Loucy (cell line): ENCODE measurements around the gene RBM19.

ENCODE experiments used
- H2AFZ ChIP-seq: fragments of 200-600 bp; sonication (generic); 2 replicates; pipeline ENCODE4 v1.6.0; 2016; ENCODE audit warnings: antibody characterized with exemption, mild to moderate bottlenecking, low read length, moderate library complexity
- H3F3A ChIP-seq: fragments of 200-600 bp; 2 replicates; pipeline ENCODE4 v1.6.0; 2016; ENCODE audit warnings: antibody characterized with exemption, low read depth, mild to moderate bottlenecking
- H3K27me3 ChIP-seq: fragments of 200-600 bp; sonication (generic); 2 replicates; pipeline ENCODE4 v1.6.1; 2014; ENCODE audit warnings: low read length, mild to moderate bottlenecking; ENCODE audit not compliant: insufficient read depth, poor library complexity, severe bottlenecking
- H3K36me3 ChIP-seq: fragments of 200-600 bp; sonication (generic); 2 replicates; pipeline ENCODE4 v1.6.1; 2016; ENCODE audit warnings: low read length; ENCODE audit not compliant: insufficient read depth
- H3K4me1 ChIP-seq: fragments of 200-600 bp; sonication (generic); 2 replicates; pipeline ENCODE4 v1.5.1; 2014; ENCODE audit warnings: low read length, mild to moderate bottlenecking; ENCODE audit not compliant: insufficient read depth, poor library complexity, severe bottlenecking
- H3K4me2 ChIP-seq: fragments of 200-600 bp; sonication (generic); 2 replicates; pipeline ENCODE4 v1.6.0; 2014; ENCODE audit warnings: antibody characterized with exemption, low read length, low read depth, mild to moderate bottlenecking; ENCODE audit not compliant: poor library complexity, severe bottlenecking
- H3K4me3 ChIP-seq: fragments of 200-600 bp; sonication (generic); 2 replicates; pipeline ENCODE4 v1.5.1; 2014; ENCODE audit warnings: low read length, mild to moderate bottlenecking, mixed read lengths; ENCODE audit not compliant: poor library complexity, severe bottlenecking
- H3K79me2 ChIP-seq: fragments of 200-600 bp; sonication (generic); 2 replicates; pipeline ENCODE4 v1.6.1; 2014; ENCODE audit warnings: low read length; ENCODE audit not compliant: insufficient read depth
- H3K9ac ChIP-seq: fragments of 200-600 bp; sonication (generic); 2 replicates; pipeline ENCODE4 v1.6.0; 2014; ENCODE audit warnings: mild to moderate bottlenecking, low read depth, low read length, moderate library complexity; ENCODE audit not compliant: poor library complexity, severe bottlenecking
- H3K9me2 ChIP-seq: fragments of 200-600 bp; sonication (generic); replicated peaks from 2 replicates; pipeline ENCODE4 v1.6.1; 2016; ENCODE audit warnings: low read depth, low read length, mixed read lengths
- H3K9me3 ChIP-seq: fragments of 200-600 bp; sonication (generic); 2 replicates; pipeline ENCODE4 v1.6.1; 2014; ENCODE audit warnings: mild to moderate bottlenecking, antibody characterized with exemption, low read length, low read depth; ENCODE audit not compliant: insufficient read depth
- H4K20me1 ChIP-seq: fragments of 200-600 bp; sonication (generic); 2 replicates; pipeline ENCODE4 v1.6.0; 2014; ENCODE audit warnings: antibody characterized with exemption, low read length, mild to moderate bottlenecking; ENCODE audit not compliant: insufficient read depth, poor library complexity, severe bottlenecking
- CTCF ChIP-seq: fragments of 200-600 bp; sonication (generic); conservative IDR thresholded peaks from 2 replicates; pipeline ENCODE4 v1.5.1; 2014; ENCODE audit warnings: mild to moderate bottlenecking, antibody characterized with exemption, low read length
- EZH2phosphoT487 ChIP-seq: fragments of 200-600 bp; IDR thresholded peaks from 2 replicates; pipeline ENCODE4 v1.6.1; 2018; ENCODE audit warnings: antibody characterized with exemption, mild to moderate bottlenecking, moderate library complexity, borderline replicate concordance

The RBM19 gene

GRCh38 chr12:113860059-113860820 lies 105.9 kb downstream of the RBM19 start:
- H3K4me1 ChIP-seq = peaks cover 9% of the 10 kb centered on the region
- TF ChIP-seq EZH2phosphoT487 (no peak), CTCF (0 out of 2 replicates have a peak, but pooled peaks have one; percentile 13)
- H4K20me1 ChIP-seq = no peaks in the 10 kb centered on the region
- no peak overlapping the region for H2AFZ ChIP-seq
- H3K4me3 ChIP-seq = no peak overlapping the region
- H3K9ac ChIP-seq = no peak overlapping the region
- H3K36me3 ChIP-seq = peaks cover 13% of the 10 kb centered on the region; the same call in 1 of the 2 replicates
- H3K4me2 ChIP-seq = no peak overlapping the region
- H3F3A ChIP-seq = no peaks in the 10 kb centered on the region
- H3K9me2 ChIP-seq = no peaks in the 10 kb centered on the region
- no peaks in the 10 kb centered on the region for H3K9me3 ChIP-seq
- H3K27me3 ChIP-seq = no peaks in the 10 kb centered on the region
- no peaks in the 10 kb centered on the region for H3K79me2 ChIP-seq

- Histone ChIP-seq H3K9me3 (no peaks in the 10 kb centered on the region), H3K9me2 (no peaks in the 10 kb centered on the region), H2AFZ (no peak overlapping the region), H3F3A (no peaks in the 10 kb centered on the region), H3K4me2 (no peak overlapping the region), H3K4me1 (peaks cover 9% of the 10 kb centered on the region), H3K36me3 (peaks cover 13% of the 10 kb centered on the region; the same call in 1 of the 2 replicates), H4K20me1 (no peaks in the 10 kb centered on the region), H3K27me3 (no peaks in the 10 kb centered on the region), H3K79me2 (no peaks in the 10 kb centered on the region), H3K9ac (no peak overlapping the region), H3K4me3 (no peak overlapping the region)
- TF ChIP-seq EZH2phosphoT487 (no peak), CTCF (no peak)
Measured at GRCh38 chr12:113858841-113859386, 107.2 kb downstream of the RBM19 start.

- Histone ChIP-seq H3F3A (no peaks in the 10 kb centered on the region), H3K9ac (no peak overlapping the region), H3K9me2 (no peaks in the 10 kb centered on the region), H4K20me1 (no peaks in the 10 kb centered on the region), H3K4me3 (no peak overlapping the region), H3K27me3 (no peaks in the 10 kb centered on the region), H3K4me1 (peaks cover 2% of the 10 kb centered on the region), H3K4me2 (no peak overlapping the region), H3K9me3 (no peaks in the 10 kb centered on the region), H2AFZ (no peak overlapping the region), H3K79me2 (no peaks in the 10 kb centered on the region), H3K36me3 (peaks cover 13% of the 10 kb centered on the region; the same call in 1 of the 2 replicates)
- no peak for TF ChIP-seq CTCF
- no peak for TF ChIP-seq EZH2phosphoT487
Measured at GRCh38 chr12:113857371-113857770, 108.8 kb downstream of the RBM19 start.
